B cell (primary cell): ENCODE results near the gene ASPHD2. TPM values are rescaled to one million over a fixed set of nuclear protein-coding genes. Genes with fewer than 3 reads are reported as not detected.

Source experiments
- ATAC-seq: fragments of 200-7000 bp; cut with Tn5 transposase; one replicate; pipeline ENCODE4 v1.10.0; 2021; ENCODE audit warnings: low read depth, mild to moderate bottlenecking, moderate number of reproducible peaks, moderate library complexity
- CTCF ChIA-PET: fragments of 350-600 bp; sonication (Branson Sonifier 250); formaldehyde crosslinking; loops from one replicate; lab custom pipeline; 2021; ENCODE audit warnings: antibody characterized with exemption, inconsistent platforms; lab: Charles Lee
- POLR2A ChIA-PET: fragments of 350-600 bp; sonication (Branson Sonifier 250); formaldehyde crosslinking; loops from one replicate; lab custom pipeline; 2021; ENCODE audit warnings: antibody characterized with exemption; lab: Charles Lee
- DNase-seq: peaks from one replicate; pipeline ENCODE4 v3.0.0; 2013
- H2AFZ ChIP-seq: 2 replicates; pipeline ENCODE4 v1.6.1; 2012; ENCODE audit warnings: mild to moderate bottlenecking, low read depth, low read length; ENCODE audit not compliant: insufficient read depth, poor library complexity, severe bottlenecking
- H3K27ac ChIP-seq, 2 donors: 1 replicate in 1 of 2; 2 replicates in 1 of 2; pipeline ENCODE4 v1.5.1; 2012 to 2013; ENCODE audit warnings: low read length in 2 of 2, mild to moderate bottlenecking in 2 of 2, moderate library complexity in 1 of 2
- H3K27me3 ChIP-seq, 4 experiments: fragments of 200-600 bp in 1 of 4; sonication (generic) in 1 of 4; replicated peaks in 1 of 4; 1 replicate in 2 of 4; 2 replicates in 2 of 4; pipeline versions ENCODE4 v1.6.1 to v1.7.0; 2013 to 2016; ENCODE audit warnings: low read length in 3 of 4, mild to moderate bottlenecking in 2 of 4, mixed read lengths in 1 of 4, moderate library complexity in 1 of 4; ENCODE audit not compliant: insufficient read depth in 4 of 4, control insufficient read depth in 3 of 4; ENCODE audit errors: control extremely low read depth in 1 of 4
- H3K36me3 ChIP-seq, 2 experiments: replicated peaks in 1 of 2; 1 replicate in 1 of 2; 2 replicates in 1 of 2; pipeline versions ENCODE4 v1.6.1 to v1.7.1; 2013; ENCODE audit warnings: low read length in 1 of 2; ENCODE audit not compliant: insufficient read depth in 2 of 2, control insufficient read depth in 1 of 2; ENCODE audit errors: control extremely low read depth in 1 of 2, extremely low read depth in 1 of 2
- H3K4me1 ChIP-seq, 2 donors: fragments of 200-600 bp in 1 of 2; sonication (generic) in 1 of 2; 1 replicate in 1 of 2; 2 replicates in 1 of 2; pipeline versions ENCODE4 v1.5.1 to v1.6.1; 2013 to 2017; ENCODE audit warnings: low read length in 2 of 2; ENCODE audit not compliant: control insufficient read depth in 2 of 2, insufficient read depth in 2 of 2
- H3K4me2 ChIP-seq: replicated peaks from 2 replicates; pipeline ENCODE3; 2012; ENCODE audit warnings: mild to moderate bottlenecking, low read depth, low read length; ENCODE audit not compliant: poor library complexity, severe bottlenecking
- H3K4me3 ChIP-seq, 5 experiments: fragments of 200-600 bp in 1 of 5; sonication (generic) in 1 of 5; 1 replicate in 3 of 5; 2 replicates in 2 of 5; pipeline versions ENCODE4 v1.5.1 to v1.7.0; 2011 to 2016; ENCODE audit warnings: low read length in 4 of 5, mild to moderate bottlenecking in 4 of 5, low read depth in 2 of 5, control low read depth in 1 of 5, moderate library complexity in 1 of 5; ENCODE audit not compliant: insufficient read depth in 1 of 5; ENCODE audit errors: control extremely low read depth in 1 of 5, extremely low read depth in 1 of 5
- H3K79me2 ChIP-seq: fragments of 200-600 bp; sonication (generic); one replicate; pipeline ENCODE4 v1.6.0; 2016; ENCODE audit warnings: low read length; ENCODE audit not compliant: control insufficient read depth, insufficient read depth
- H3K9ac ChIP-seq: fragments of 200-600 bp; sonication (generic); 2 replicates; pipeline ENCODE4 v1.6.1; 2017; ENCODE audit warnings: mild to moderate bottlenecking, low read length, moderate library complexity
- H3K9me3 ChIP-seq, 3 donors: one replicate each; pipeline versions ENCODE4 v1.6.1 to v1.7.1; 2013; ENCODE audit warnings: low read length in 2 of 3; ENCODE audit not compliant: control insufficient read depth in 2 of 3, insufficient read depth in 1 of 3; ENCODE audit errors: control extremely low read depth in 1 of 3
- H4K20me1 ChIP-seq: 2 replicates; pipeline ENCODE4 v1.6.0; 2012; ENCODE audit warnings: mild to moderate bottlenecking, low read length; ENCODE audit not compliant: insufficient read depth, control insufficient read depth, poor library complexity, severe bottlenecking
- H3K27ac Mint-ChIP-seq: one replicate; pipeline ENCODE4 v1.8.0; 2021; ENCODE audit warnings: mixed read lengths
- H3K27me3 Mint-ChIP-seq: one replicate; pipeline ENCODE4 v1.8.0; 2021; ENCODE audit warnings: mixed read lengths
- H3K4me1 Mint-ChIP-seq: one replicate; pipeline ENCODE4 v1.8.0; 2021; ENCODE audit warnings: mixed read lengths
- H3K4me3 Mint-ChIP-seq: one replicate; pipeline ENCODE4 v1.8.0; 2021; ENCODE audit warnings: mixed read lengths
- H3K9me3 Mint-ChIP-seq: one replicate; pipeline ENCODE4 v1.8.0; 2022; ENCODE audit warnings: mixed read lengths; ENCODE audit not compliant: insufficient read depth
- EZH2 ChIP-seq: IDR thresholded peaks from 2 replicates; pipeline ENCODE4 v1.6.1; 2012; ENCODE audit warnings: borderline replicate concordance, low read depth, mild to moderate bottlenecking, moderate library complexity, low read length; ENCODE audit not compliant: insufficient read depth, poor library complexity, severe bottlenecking
- WGBS: methylation state at CpG from one replicate; pipeline ENCODE4 v1.1.5; 2013; ENCODE audit warnings: missing lambda C conversion rate; ENCODE audit not compliant: insufficient coverage; 5-methylcytosine and 5-hydroxymethylcytosine counted together
- intact Hi-C: fragments of 100-400 bp; cut with micrococcal nuclease; formaldehyde crosslinking; loops from one replicate; pipeline ENCODE4 v1.10.0; 2022
- polyA plus RNA-seq: library from polyadenylated mRNA; depleted of rRNA; stranded (reverse); fragments of >200 nt; gene quantifications from 2 replicates; pipeline ENCODE4 v1.2.3, GENCODE V29; 2012
- total RNA-seq, 2 donors: library from RNA; stranded (reverse); fragments of 120-200 nt in 1 of 2; gene quantifications; 1 replicate in 1 of 2; 2 replicates in 1 of 2; pipeline versions ENCODE4 v1.2.3 to v1.2.4, GENCODE V29; 2013 to 2022
- TF ChIP-seq, protein P1 (sequence below): fragments of 200-600 bp; IDR thresholded peaks from one replicate; pipeline ENCODE4 v1.8.0; 2022; ENCODE audit warnings: antibody characterized with exemption, mild to moderate bottlenecking

ASPHD2 gene
- total and polyA plus RNA-seq, 2 donors (not counting 1 experiment from before 2014, with no cell fraction given) = 5.7 to 7.3 TPM

DNA sequence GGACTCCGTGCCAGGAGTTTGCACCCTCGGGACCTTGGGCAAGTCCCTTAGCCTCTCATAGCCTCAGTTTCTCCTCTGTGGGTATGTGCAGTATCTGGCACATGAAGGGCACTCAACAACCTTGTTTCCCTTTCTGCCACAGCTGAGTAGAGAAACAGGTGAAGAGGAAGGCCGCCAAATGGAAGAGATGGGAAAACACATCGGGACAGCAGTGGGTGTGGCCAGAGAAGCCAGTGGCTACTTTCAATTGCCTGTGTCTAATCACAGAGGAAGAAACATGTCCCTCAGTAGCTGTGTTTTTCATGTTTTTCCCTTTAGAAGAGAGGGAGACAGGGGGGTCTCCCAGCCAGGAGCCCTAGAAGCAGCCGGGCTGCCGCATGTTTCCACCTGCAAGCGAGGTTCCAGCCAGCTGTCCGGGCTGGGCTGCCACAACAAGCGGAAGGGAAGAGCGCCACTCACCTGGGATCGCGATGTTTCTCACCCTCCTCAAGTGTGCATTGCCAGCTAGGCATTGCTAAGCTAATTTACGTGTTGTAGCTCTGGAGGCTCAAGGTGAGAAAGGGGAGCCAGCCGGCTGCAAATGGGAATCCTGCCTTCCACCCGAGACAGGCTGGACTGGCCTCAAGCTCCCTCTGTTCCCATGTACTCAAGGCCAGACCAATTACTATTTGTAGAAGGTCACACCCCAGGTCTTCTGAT, 16.7 kb downstream of the ASPHD2 start:
- no peaks in the 10 kb centered on the region for H3K27me3 ChIP-seq
- ChIA-PET CTCF (interaction anchor here (1.4 kb wide), 1 partner anchor 16 kb away, joined by 4 read pairs; no protein-coding TSS in a partner anchor), POLR2A (no interaction called here)
- H3K4me3 ChIP-seq = no peak overlapping the region
- DNase-seq (no peak), ATAC-seq (no peak)
- TF ChIP-seq, protein P1, sequence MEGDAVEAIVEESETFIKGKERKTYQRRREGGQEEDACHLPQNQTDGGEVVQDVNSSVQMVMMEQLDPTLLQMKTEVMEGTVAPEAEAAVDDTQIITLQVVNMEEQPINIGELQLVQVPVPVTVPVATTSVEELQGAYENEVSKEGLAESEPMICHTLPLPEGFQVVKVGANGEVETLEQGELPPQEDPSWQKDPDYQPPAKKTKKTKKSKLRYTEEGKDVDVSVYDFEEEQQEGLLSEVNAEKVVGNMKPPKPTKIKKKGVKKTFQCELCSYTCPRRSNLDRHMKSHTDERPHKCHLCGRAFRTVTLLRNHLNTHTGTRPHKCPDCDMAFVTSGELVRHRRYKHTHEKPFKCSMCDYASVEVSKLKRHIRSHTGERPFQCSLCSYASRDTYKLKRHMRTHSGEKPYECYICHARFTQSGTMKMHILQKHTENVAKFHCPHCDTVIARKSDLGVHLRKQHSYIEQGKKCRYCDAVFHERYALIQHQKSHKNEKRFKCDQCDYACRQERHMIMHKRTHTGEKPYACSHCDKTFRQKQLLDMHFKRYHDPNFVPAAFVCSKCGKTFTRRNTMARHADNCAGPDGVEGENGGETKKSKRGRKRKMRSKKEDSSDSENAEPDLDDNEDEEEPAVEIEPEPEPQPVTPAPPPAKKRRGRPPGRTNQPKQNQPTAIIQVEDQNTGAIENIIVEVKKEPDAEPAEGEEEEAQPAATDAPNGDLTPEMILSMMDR = no peak
- no peak for TF ChIP-seq EZH2
- H4K20me1 ChIP-seq = peaks cover 7% of the 10 kb centered on the region
- H3K79me2 ChIP-seq = peaks cover 6% of the 10 kb centered on the region
- H3K27ac Mint-ChIP-seq = no peak overlapping the region
- H3K9me3 ChIP-seq = no peaks in the 10 kb centered on the region
- no peak overlapping the region for H3K9ac ChIP-seq
- no peak overlapping the region for H2AFZ ChIP-seq
- H3K4me3 Mint-ChIP-seq = no peak overlapping the region
- 96% methylated on average over 13 of the region's 15 CpGs for WGBS
- H3K9me3 Mint-ChIP-seq = no peaks in the 10 kb centered on the region
- H3K4me1 ChIP-seq = no peaks in the 10 kb centered on the region
- no peak overlapping the region for H3K4me2 ChIP-seq
- peaks cover 0 to 21% of the 10 kb centered on the region in 2 experiments for H3K36me3 ChIP-seq
- intact Hi-C loops = no loop called here
- H3K4me1 Mint-ChIP-seq = peaks cover 6% of the 10 kb centered on the region
- H3K27ac ChIP-seq = no peak overlapping the region
- H3K27me3 Mint-ChIP-seq = no peaks in the 10 kb centered on the region

DNA sequence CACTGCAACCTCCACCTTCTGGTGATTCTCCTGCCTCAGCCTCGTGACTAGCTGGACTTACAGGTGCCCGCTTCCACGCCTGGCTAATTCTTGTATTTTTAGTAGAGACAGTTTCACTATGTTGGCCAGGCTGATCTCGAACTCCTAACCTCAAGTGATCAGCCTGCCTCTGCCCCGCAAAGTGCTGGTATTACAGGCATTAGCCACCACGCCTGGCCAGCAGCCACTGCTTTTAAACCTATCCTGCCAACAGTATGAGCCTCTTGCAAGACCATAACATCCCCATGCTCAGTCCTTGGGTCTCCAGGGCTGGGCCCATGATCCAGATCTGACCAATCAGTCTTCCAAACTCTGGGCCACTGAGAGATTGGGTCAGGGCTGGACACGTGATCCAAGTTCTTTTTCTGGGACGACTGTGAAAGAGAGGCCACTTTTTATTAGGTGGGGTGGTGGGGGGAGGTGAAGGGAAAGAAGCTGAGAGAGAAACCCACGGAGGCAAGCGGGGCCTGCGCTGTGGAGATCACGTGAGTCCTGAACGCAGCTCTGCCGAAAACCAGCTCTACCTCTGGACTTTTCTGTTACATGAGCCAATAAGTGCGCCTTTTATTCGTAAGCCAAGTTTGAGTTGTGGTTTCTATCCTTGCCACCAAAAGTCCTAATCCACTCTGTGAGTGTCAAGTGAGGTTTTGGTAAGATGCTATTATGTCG, 17.9 kb downstream of the ASPHD2 start:
- H3K9me3 ChIP-seq = no peaks in the 10 kb centered on the region
- ChIA-PET CTCF (interaction anchor here (1.1 kb wide), 1 partner anchor 14 kb away, joined by 3 read pairs; no protein-coding TSS in a partner anchor), POLR2A (no interaction called here)
- H3K9ac ChIP-seq = no peak overlapping the region
- ATAC-seq (no peak), DNase-seq (no peak)
- H3K79me2 ChIP-seq = no peaks in the 10 kb centered on the region
- H3K4me3 ChIP-seq = no peak overlapping the region
- no peaks in the 10 kb centered on the region for H3K27me3 ChIP-seq
- no peaks in the 10 kb centered on the region for H3K4me1 ChIP-seq
- Mint-ChIP-seq H3K4me3 (no peak overlapping the region), H3K9me3 (no peaks in the 10 kb centered on the region), H3K27me3 (no peaks in the 10 kb centered on the region), H3K4me1 (peaks cover 4% of the 10 kb centered on the region), H3K27ac (no peak overlapping the region)
- peaks cover 0 to 33% of the 10 kb centered on the region in 2 experiments for H3K36me3 ChIP-seq
- H4K20me1 ChIP-seq = no peaks in the 10 kb centered on the region
- no peak overlapping the region for H3K27ac ChIP-seq
- intact Hi-C loops = no loop called here
- H3K4me2 ChIP-seq = no peak overlapping the region
- 95% methylated on average over 15 of the region's 17 CpGs for WGBS
- no peak overlapping the region for H2AFZ ChIP-seq
- TF ChIP-seq, protein P1 = no peak
- no peak for TF ChIP-seq EZH2
